Uterus (tissue), 4 donors: ENCODE data around the gene PDP2. TPM values are rescaled to one million over a fixed set of nuclear protein-coding genes. Genes with fewer than 3 reads are reported as not detected.

ENCODE experiments used
- DNase-seq, 2 donors: peaks; one replicate each; pipeline ENCODE4 v3.0.0-alpha.2; 2019 to 2020
- H3K27ac ChIP-seq, 2 donors: fragments of 200-600 bp; sonication (generic); 1 replicate in 1 of 2; 2 replicates in 1 of 2; pipeline ENCODE4 v1.5.1; 2016 to 2018
- H3K27me3 ChIP-seq, 2 donors: fragments of 200-600 bp; sonication (generic); one replicate each; pipeline ENCODE4 v1.5.1; 2018 to 2019; ENCODE audit warnings: control low read depth in 1 of 2
- H3K36me3 ChIP-seq, 2 donors: fragments of 200-600 bp; sonication (generic); one replicate each; pipeline ENCODE4 v1.5.1; 2019; ENCODE audit warnings: control low read depth in 1 of 2
- H3K4me1 ChIP-seq, 2 donors: fragments of 200-600 bp; sonication (generic); one replicate each; pipeline ENCODE4 v1.5.1; 2018 to 2019; ENCODE audit warnings: control low read depth in 1 of 2
- H3K4me3 ChIP-seq, 2 donors: fragments of 200-600 bp; sonication (generic); 1 replicate in 1 of 2; 2 replicates in 1 of 2; pipeline ENCODE4 v1.5.1; 2018 to 2019; ENCODE audit warnings: mild to moderate bottlenecking in 1 of 2
- H3K9me3 ChIP-seq, 2 donors: fragments of 200-600 bp; sonication (generic); one replicate each; pipeline ENCODE4 v1.5.1; 2019; ENCODE audit warnings: control low read depth in 1 of 2
- POLR2A ChIP-seq, 2 donors: fragments of 450-650 bp; IDR thresholded peaks; one replicate each; pipeline ENCODE4 v1.6.1; 2016; ENCODE audit warnings: antibody characterized with exemption in 2 of 2, mild to moderate bottlenecking in 1 of 2, moderate library complexity in 1 of 2
- intact Hi-C: fragments of 100-400 bp; cut with DNase I; formaldehyde crosslinking; loops from one replicate; pipeline ENCODE4 v1.15.1; 2023; ENCODE audit warnings: low total_unique reads
- total RNA-seq, 4 donors: library from RNA; depleted of rRNA in 3 of 4; stranded (reverse); fragments of >200 nt in 3 of 4; gene quantifications; one replicate each; pipeline versions ENCODE4 v1.1.0 to v1.2.4, GENCODE V29; 2014 to 2023
- TF ChIP-seq, protein P1 (sequence below), 4 experiments: fragments of 200-600 bp in 2 of 4; fragments of 450-650 bp in 2 of 4; sonication (generic) in 2 of 4; IDR thresholded peaks; one replicate each; pipeline ENCODE4 v1.5.1; 2016 to 2019; ENCODE audit warnings: antibody characterized with exemption in 4 of 4, mild to moderate bottlenecking in 2 of 4, moderate library complexity in 1 of 4
- donor health status: DM: yes; HTN: yes; CAD: no.

Gene PDP2
- total RNA-seq, 4 donors from 2014 or later: 0.77 to 20.5 (median 6.3) TPM

- no peaks in the 10 kb centered on the region for H3K4me1 ChIP-seq
- no peak overlapping the region for H3K27ac ChIP-seq
- no peak overlapping the region for H3K4me3 ChIP-seq
- no peaks in the 10 kb centered on the region for H3K27me3 ChIP-seq
- intact Hi-C loops: no loop called here
- no peaks in the 10 kb centered on the region for H3K9me3 ChIP-seq
- TF ChIP-seq, protein P1, sequence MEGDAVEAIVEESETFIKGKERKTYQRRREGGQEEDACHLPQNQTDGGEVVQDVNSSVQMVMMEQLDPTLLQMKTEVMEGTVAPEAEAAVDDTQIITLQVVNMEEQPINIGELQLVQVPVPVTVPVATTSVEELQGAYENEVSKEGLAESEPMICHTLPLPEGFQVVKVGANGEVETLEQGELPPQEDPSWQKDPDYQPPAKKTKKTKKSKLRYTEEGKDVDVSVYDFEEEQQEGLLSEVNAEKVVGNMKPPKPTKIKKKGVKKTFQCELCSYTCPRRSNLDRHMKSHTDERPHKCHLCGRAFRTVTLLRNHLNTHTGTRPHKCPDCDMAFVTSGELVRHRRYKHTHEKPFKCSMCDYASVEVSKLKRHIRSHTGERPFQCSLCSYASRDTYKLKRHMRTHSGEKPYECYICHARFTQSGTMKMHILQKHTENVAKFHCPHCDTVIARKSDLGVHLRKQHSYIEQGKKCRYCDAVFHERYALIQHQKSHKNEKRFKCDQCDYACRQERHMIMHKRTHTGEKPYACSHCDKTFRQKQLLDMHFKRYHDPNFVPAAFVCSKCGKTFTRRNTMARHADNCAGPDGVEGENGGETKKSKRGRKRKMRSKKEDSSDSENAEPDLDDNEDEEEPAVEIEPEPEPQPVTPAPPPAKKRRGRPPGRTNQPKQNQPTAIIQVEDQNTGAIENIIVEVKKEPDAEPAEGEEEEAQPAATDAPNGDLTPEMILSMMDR (IDR thresholded peaks at IDR 0.05): no peak
- no peak for TF ChIP-seq POLR2A (IDR thresholded peaks at IDR 0.05)
- no peaks in the 10 kb centered on the region for H3K36me3 ChIP-seq
- DNase-seq: no peak
Observed at GRCh38 chr16:66911112-66911511, 30.8 kb downstream of the PDP2 start.

DNA sequence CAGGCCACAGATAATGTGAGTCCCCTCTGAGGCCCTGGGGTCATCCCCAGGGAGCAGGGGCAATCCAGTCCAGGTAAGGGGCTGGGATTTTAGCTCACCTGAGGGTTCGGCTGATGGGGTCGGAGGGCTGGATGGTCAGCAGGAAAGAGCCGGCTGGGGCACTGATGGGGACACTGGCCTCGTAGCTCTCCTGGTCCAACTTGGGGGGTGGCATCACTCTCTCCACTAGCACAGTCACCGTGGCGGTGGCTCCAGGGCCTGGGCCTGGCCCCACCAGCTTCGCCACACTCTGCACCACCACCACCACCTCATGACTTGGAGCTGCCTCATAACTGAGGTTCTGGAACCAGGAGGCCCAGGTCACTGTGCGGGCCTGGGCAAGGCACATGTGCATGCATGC is 31.5 kb downstream of the PDP2 start:
- H3K27ac ChIP-seq: no peak overlapping the region

GRCh38 chr16:66913081-66913480 is 32.8 kb downstream of the PDP2 start:
- TF ChIP-seq, protein P1 (IDR thresholded peaks at IDR 0.05): no peak
- TF ChIP-seq POLR2A (IDR thresholded peaks at IDR 0.05): no peak
- intact Hi-C loops: no loop called here
- Histone ChIP-seq H3K36me3 (no peaks in the 10 kb centered on the region), H3K27me3 (no peaks in the 10 kb centered on the region), H3K9me3 (no peaks in the 10 kb centered on the region), H3K4me3 (no peak overlapping the region), H3K4me1 (no peaks in the 10 kb centered on the region), H3K27ac (no peak overlapping the region)
- no peak for DNase-seq

More for the DNA sequence above, 31.5 kb downstream of the PDP2 start:
- intact Hi-C loops: no loop called here
- DNase-seq: no peak
- no peak overlapping the region for H3K4me3 ChIP-seq
- TF ChIP-seq POLR2A (IDR thresholded peaks at IDR 0.05): no peak
- TF ChIP-seq, protein P1 (IDR thresholded peaks at IDR 0.05): no peak
- no peaks in the 10 kb centered on the region for H3K27me3 ChIP-seq
- no peaks in the 10 kb centered on the region for H3K36me3 ChIP-seq
- H3K9me3 ChIP-seq: no peaks in the 10 kb centered on the region
- no peaks in the 10 kb centered on the region for H3K4me1 ChIP-seq

DNA sequence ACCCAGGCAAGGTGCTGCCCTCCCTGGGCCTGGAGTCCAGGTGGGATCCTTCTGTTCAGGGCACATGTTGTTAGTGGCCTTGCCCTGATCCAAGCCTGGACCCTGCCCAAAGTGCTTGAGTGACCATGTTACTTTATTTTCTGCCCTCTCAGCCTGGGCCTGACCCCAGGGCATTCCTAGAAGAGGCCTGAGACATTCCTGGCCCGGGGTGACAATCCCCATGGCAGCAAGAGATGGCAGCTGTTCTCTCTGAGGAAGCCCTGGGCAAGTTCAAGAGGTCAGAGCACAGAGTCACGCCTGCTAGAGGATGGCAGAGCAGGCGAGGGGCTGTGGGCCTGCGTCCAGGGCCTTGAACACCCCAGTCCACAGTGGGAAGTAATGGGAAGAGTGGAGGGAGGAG is 33.4 kb downstream of the PDP2 start:
- Histone ChIP-seq H3K4me1 (no peaks in the 10 kb centered on the region), H3K36me3 (no peaks in the 10 kb centered on the region), H3K4me3 (no peak overlapping the region), H3K9me3 (no peaks in the 10 kb centered on the region), H3K27ac (no peak overlapping the region), H3K27me3 (no peaks in the 10 kb centered on the region)
- intact Hi-C loops: no loop called here
- TF ChIP-seq, protein P1 (IDR thresholded peaks at IDR 0.05): no peak
- no peak for TF ChIP-seq POLR2A (IDR thresholded peaks at IDR 0.05)
- no peak for DNase-seq

DNA sequence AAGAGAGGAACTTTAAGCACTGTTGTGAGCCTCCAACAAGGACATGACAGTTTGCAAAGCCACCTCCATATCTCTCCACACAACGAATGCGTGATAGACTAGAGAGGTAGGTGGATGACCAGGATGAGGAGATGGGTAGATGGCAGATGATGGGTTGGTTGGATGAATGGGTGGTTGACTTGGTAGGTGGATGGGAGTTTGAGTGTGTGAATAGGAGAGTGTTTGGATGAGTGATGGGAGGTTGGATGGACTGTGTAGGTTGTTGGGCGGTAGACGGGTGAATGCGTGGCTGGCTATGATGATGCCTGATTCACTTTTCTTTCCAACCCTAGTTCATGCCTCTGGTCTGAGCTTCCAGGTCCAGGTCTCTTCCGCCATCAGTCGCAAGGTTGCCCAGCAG is 34.2 kb downstream of the PDP2 start:
- intact Hi-C loops: no loop called here
- Histone ChIP-seq H3K27ac (no peak overlapping the region), H3K4me3 (no peak overlapping the region), H3K27me3 (no peaks in the 10 kb centered on the region), H3K9me3 (no peaks in the 10 kb centered on the region), H3K4me1 (no peaks in the 10 kb centered on the region), H3K36me3 (no peaks in the 10 kb centered on the region)
- TF ChIP-seq POLR2A (IDR thresholded peaks at IDR 0.05): no peak
- TF ChIP-seq, protein P1 (IDR thresholded peaks at IDR 0.05): no peak
- no peak for DNase-seq
